GM23338 (cell line): ENCODE results near the gene ADORA2A. TPM values are rescaled to one million over a fixed set of nuclear protein-coding genes. Genes with fewer than 3 reads are reported as not detected.
"Not testable (repeated sequence)": the region's sequence is repeated elsewhere in the genome, so short reads cannot be mapped to it uniquely, and the experiment has no call there.

Experiments
- ATAC-seq: fragments of 200-7000 bp; cut with Tn5 transposase; 3 replicates; pipeline ENCODE4 v1.9.1; 2020
- DNase-seq: peaks from one replicate; pipeline ENCODE4 v3.0.0-alpha.2; 2015; ENCODE audit warnings: low spot score
- H2AFZ ChIP-seq: fragments of 200-600 bp; sonication (generic); 2 replicates; pipeline ENCODE4 v1.8.0; 2016; ENCODE audit warnings: antibody characterized with exemption, mild to moderate bottlenecking, moderate library complexity
- H3F3A ChIP-seq: fragments of 200-600 bp; sonication (generic); replicated peaks from 2 replicates; pipeline ENCODE4 v1.8.0; 2017; ENCODE audit warnings: antibody characterized with exemption, mixed run types, low read depth
- H3K27ac ChIP-seq: fragments of 200-600 bp; sonication (generic); 2 replicates; pipeline ENCODE4 v1.6.1; 2016; ENCODE audit warnings: low read depth
- H3K27me3 ChIP-seq: fragments of 200-600 bp; sonication (generic); 2 replicates; pipeline ENCODE4 v1.8.0; 2016; ENCODE audit warnings: mild to moderate bottlenecking, mixed run types, moderate library complexity; ENCODE audit not compliant: insufficient read depth
- H3K36me3 ChIP-seq: fragments of 200-600 bp; sonication (generic); 2 replicates; pipeline ENCODE4 v1.8.0; 2016; ENCODE audit warnings: mild to moderate bottlenecking; ENCODE audit not compliant: insufficient read depth
- H3K4me1 ChIP-seq: fragments of 200-600 bp; sonication (generic); 2 replicates; pipeline ENCODE4 v1.8.0; 2016; ENCODE audit warnings: mild to moderate bottlenecking, moderate library complexity; ENCODE audit not compliant: insufficient read depth
- H3K4me2 ChIP-seq: fragments of 200-600 bp; sonication (generic); 2 replicates; pipeline ENCODE4 v1.7.1; 2017; ENCODE audit warnings: mixed run types
- H3K4me3 ChIP-seq: fragments of 200-600 bp; sonication (generic); 2 replicates; pipeline ENCODE4 v1.6.1; 2016; ENCODE audit warnings: mixed run types
- H3K79me2 ChIP-seq: fragments of 200-600 bp; sonication (generic); replicated peaks from 2 replicates; pipeline ENCODE4 v1.8.0; 2017; ENCODE audit warnings: mild to moderate bottlenecking; ENCODE audit not compliant: insufficient read depth
- H3K9me2 ChIP-seq: fragments of 200-600 bp; sonication (generic); 2 replicates; pipeline ENCODE4 v1.8.0; 2017; ENCODE audit not compliant: insufficient read depth
- H4K20me1 ChIP-seq: fragments of 200-600 bp; sonication (generic); replicated peaks from 2 replicates; pipeline ENCODE4 v1.8.0; 2017; ENCODE audit warnings: mild to moderate bottlenecking; ENCODE audit not compliant: insufficient read depth
- H3K27ac Mint-ChIP-seq: 2 replicates; pipeline ENCODE4 v1.8.0; 2020; ENCODE audit warnings: inconsistent platforms, mild to moderate bottlenecking, moderate library complexity, mixed read lengths
- H3K27me3 Mint-ChIP-seq: 3 replicates; pipeline ENCODE4 v1.8.0; 2022; ENCODE audit warnings: low read depth, mild to moderate bottlenecking, moderate library complexity, mixed read lengths, inconsistent platforms; ENCODE audit not compliant: insufficient read depth, poor library complexity
- H3K36me3 Mint-ChIP-seq: 3 replicates; pipeline ENCODE4 v1.8.0; 2021; ENCODE audit warnings: low read depth, mild to moderate bottlenecking, inconsistent platforms, moderate library complexity, mixed read lengths
- H3K4me1 Mint-ChIP-seq: 3 replicates; pipeline ENCODE4 v1.8.0; 2020; ENCODE audit warnings: mild to moderate bottlenecking, inconsistent platforms, mixed read lengths
- H3K4me3 Mint-ChIP-seq: 3 replicates; pipeline ENCODE4 v1.8.0; 2021; ENCODE audit warnings: moderate library complexity, mild to moderate bottlenecking, inconsistent platforms, mixed read lengths
- H3K9me3 Mint-ChIP-seq: 3 replicates; pipeline ENCODE4 v1.8.0; 2020; ENCODE audit warnings: moderate library complexity, mild to moderate bottlenecking, inconsistent platforms, mixed read lengths
- CREB1 ChIP-seq: fragments of 250-450 bp; sonication (Bioruptor Pico); IDR thresholded peaks from 2 replicates; pipeline ENCODE4 v1.5.0; 2020; ENCODE audit warnings: low read depth, mild to moderate bottlenecking, moderate library complexity
- CTCF ChIP-seq, 2 experiments: fragments of 200-600 bp in 1 of 2; sonication (generic) in 1 of 2; conservative IDR thresholded peaks; 2 replicates each; pipeline versions ENCODE4 v1.5.1 to v1.6.1; 2016 to 2017; ENCODE audit warnings: antibody characterized with exemption in 2 of 2, low read depth in 2 of 2, mild to moderate bottlenecking in 2 of 2, moderate library complexity in 1 of 2
- EZH2phosphoT487 ChIP-seq: fragments of 200-600 bp; sonication (generic); IDR thresholded peaks from one replicate; pipeline ENCODE4 v1.8.1; 2018; ENCODE audit warnings: antibody characterized with exemption; ENCODE audit not compliant: unreplicated experiment
- JUNB ChIP-seq: IDR thresholded peaks from one replicate; pipeline ENCODE4 v1.6.1; 2016; ENCODE audit warnings: antibody characterized with exemption; ENCODE audit not compliant: unreplicated experiment
- NANOG ChIP-seq: IDR thresholded peaks from 2 replicates; pipeline ENCODE4 v1.6.1; 2016; ENCODE audit warnings: antibody characterized with exemption, borderline replicate concordance
- polyA plus RNA-seq: library from polyadenylated mRNA; unstranded; fragments of >200 nt; fragmentation: Nextera tagmentation; extraction: Ambion mirVana; gene quantifications from 2 replicates; pipeline ENCODE4 v1.2.1, GENCODE V29; 2016
- total RNA-seq: library from RNA; depleted of rRNA; stranded (reverse); fragments of >200 nt; shearing (Covaris generic); gene quantifications from 2 replicates; pipeline ENCODE4 v1.2.3, GENCODE V29; 2014; rRNA removed
- TF ChIP-seq, protein P1 (sequence below): IDR thresholded peaks from 2 replicates; pipeline ENCODE4 v1.6.1; 2016; ENCODE audit warnings: antibody characterized with exemption
- TF ChIP-seq, protein P2 (sequence below): IDR thresholded peaks from one replicate; pipeline ENCODE4 v1.6.1; 2018; ENCODE audit warnings: antibody characterized with exemption; ENCODE audit not compliant: unreplicated experiment

Gene ADORA2A
- total and polyA plus RNA-seq, 2 experiments from 2014 or later: 4.1 to 13.5 TPM

- H3K27ac Mint-ChIP-seq: no peak overlapping the region
- no peaks in the 10 kb centered on the region for H3K9me3 Mint-ChIP-seq
- H3K36me3 Mint-ChIP-seq: no peaks in the 10 kb centered on the region
- H3K4me3 Mint-ChIP-seq: no peak overlapping the region
- H3K4me1 Mint-ChIP-seq: no peaks in the 10 kb centered on the region; the same call in 2 of the 3 replicates
- Histone ChIP-seq H3K4me2 (no peak overlapping the region), H2AFZ (no peak overlapping the region), H4K20me1 (no peaks in the 10 kb centered on the region; the same call in 1 of the 2 replicates), H3K79me2 (no peaks in the 10 kb centered on the region), H3F3A (no peaks in the 10 kb centered on the region; the same call in 1 of the 2 replicates), H3K27ac (no peak overlapping the region), H3K4me3 (no peak overlapping the region), H3K4me1 (peaks cover 4% of the 10 kb centered on the region), H3K36me3 (no peaks in the 10 kb centered on the region), H3K27me3 (peaks cover 23% of the 10 kb centered on the region), H3K9me2 (no peaks in the 10 kb centered on the region; the same call in 1 of the 2 replicates)
- ATAC-seq (no peak), DNase-seq (no peak)
- TF ChIP-seq EZH2phosphoT487 (no peak), JUNB (no peak), CREB1 (CRISPR knock-in tag) (no peak), NANOG (no peak), CTCF (conservative IDR thresholded peaks at IDR 0.05; ENCODE audit: low read depth in 2 of 2) (no peak)
- TF ChIP-seq, protein P1, sequence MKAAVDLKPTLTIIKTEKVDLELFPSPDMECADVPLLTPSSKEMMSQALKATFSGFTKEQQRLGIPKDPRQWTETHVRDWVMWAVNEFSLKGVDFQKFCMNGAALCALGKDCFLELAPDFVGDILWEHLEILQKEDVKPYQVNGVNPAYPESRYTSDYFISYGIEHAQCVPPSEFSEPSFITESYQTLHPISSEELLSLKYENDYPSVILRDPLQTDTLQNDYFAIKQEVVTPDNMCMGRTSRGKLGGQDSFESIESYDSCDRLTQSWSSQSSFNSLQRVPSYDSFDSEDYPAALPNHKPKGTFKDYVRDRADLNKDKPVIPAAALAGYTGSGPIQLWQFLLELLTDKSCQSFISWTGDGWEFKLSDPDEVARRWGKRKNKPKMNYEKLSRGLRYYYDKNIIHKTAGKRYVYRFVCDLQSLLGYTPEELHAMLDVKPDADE: no peak
- TF ChIP-seq, protein P2, sequence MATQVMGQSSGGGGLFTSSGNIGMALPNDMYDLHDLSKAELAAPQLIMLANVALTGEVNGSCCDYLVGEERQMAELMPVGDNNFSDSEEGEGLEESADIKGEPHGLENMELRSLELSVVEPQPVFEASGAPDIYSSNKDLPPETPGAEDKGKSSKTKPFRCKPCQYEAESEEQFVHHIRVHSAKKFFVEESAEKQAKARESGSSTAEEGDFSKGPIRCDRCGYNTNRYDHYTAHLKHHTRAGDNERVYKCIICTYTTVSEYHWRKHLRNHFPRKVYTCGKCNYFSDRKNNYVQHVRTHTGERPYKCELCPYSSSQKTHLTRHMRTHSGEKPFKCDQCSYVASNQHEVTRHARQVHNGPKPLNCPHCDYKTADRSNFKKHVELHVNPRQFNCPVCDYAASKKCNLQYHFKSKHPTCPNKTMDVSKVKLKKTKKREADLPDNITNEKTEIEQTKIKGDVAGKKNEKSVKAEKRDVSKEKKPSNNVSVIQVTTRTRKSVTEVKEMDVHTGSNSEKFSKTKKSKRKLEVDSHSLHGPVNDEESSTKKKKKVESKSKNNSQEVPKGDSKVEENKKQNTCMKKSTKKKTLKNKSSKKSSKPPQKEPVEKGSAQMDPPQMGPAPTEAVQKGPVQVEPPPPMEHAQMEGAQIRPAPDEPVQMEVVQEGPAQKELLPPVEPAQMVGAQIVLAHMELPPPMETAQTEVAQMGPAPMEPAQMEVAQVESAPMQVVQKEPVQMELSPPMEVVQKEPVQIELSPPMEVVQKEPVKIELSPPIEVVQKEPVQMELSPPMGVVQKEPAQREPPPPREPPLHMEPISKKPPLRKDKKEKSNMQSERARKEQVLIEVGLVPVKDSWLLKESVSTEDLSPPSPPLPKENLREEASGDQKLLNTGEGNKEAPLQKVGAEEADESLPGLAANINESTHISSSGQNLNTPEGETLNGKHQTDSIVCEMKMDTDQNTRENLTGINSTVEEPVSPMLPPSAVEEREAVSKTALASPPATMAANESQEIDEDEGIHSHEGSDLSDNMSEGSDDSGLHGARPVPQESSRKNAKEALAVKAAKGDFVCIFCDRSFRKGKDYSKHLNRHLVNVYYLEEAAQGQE: no peak
- peaks cover 11% of the 10 kb centered on the region for H3K27me3 Mint-ChIP-seq
These were observed 61.6 kb downstream of the ADORA2A start for GRCh38 chr22:24489011-24489410.

GRCh38 chr22:24489434-24489833 is 62.0 kb downstream of the ADORA2A start:
- DNase-seq, H3K79me2 ChIP-seq, H3K9me2 ChIP-seq, H3K4me3 Mint-ChIP-seq, H4K20me1 ChIP-seq, H3K4me1 ChIP-seq, H3K36me3 Mint-ChIP-seq, ATAC-seq, H3K27ac Mint-ChIP-seq, H3K9me3 Mint-ChIP-seq, H3K27ac ChIP-seq, H3K4me3 ChIP-seq, H3K4me2 ChIP-seq, H3F3A ChIP-seq, H3K4me1 Mint-ChIP-seq, H3K36me3 ChIP-seq, H2AFZ ChIP-seq: not testable (repeated sequence)
- peaks cover 15% of the 10 kb centered on the region for H3K27me3 Mint-ChIP-seq
- H3K27me3 ChIP-seq: peaks cover 27% of the 10 kb centered on the region

Other genes starting within 250 kb of the ADORA2A start
- gene SUSD2, start 246.1 kb upstream of the ADORA2A start, total RNA-seq: 2.1 and 2.2 TPM in 2 replicates
- 0.68 and 0.74 TPM in 2 replicates for gene SUSD2, start 246.1 kb upstream of the ADORA2A start, polyA plus RNA-seq
- gene GGT5, start 182.5 kb upstream of the ADORA2A start, total RNA-seq: not detected in 2 replicates
- gene GGT5, start 182.5 kb upstream of the ADORA2A start, polyA plus RNA-seq: not detected in 2 replicates
- gene SPECC1L, start 156.8 kb upstream of the ADORA2A start, total RNA-seq: 35.2 and 44.7 TPM in 2 replicates
- gene SPECC1L, start 156.8 kb upstream of the ADORA2A start, polyA plus RNA-seq: 17.9 and 24.3 TPM in 2 replicates
- 0.16 TPM in 1 of 2 replicates, not detected in the other for gene UPB1, start 67.7 kb downstream of the ADORA2A start, total RNA-seq
- gene UPB1, start 67.7 kb downstream of the ADORA2A start, polyA plus RNA-seq: 0.13 and 0.14 TPM in 2 replicates
- gene GUCD1, start 127.5 kb downstream of the ADORA2A start, total RNA-seq: 91.1 and 106 TPM in 2 replicates
- 39.0 and 47.9 TPM in 2 replicates for gene GUCD1, start 127.5 kb downstream of the ADORA2A start, polyA plus RNA-seq
- 289 and 314 TPM in 2 replicates for gene SNRPD3, start 128.4 kb downstream of the ADORA2A start, total RNA-seq
- gene SNRPD3, start 128.4 kb downstream of the ADORA2A start, polyA plus RNA-seq: 340 and 375 TPM in 2 replicates
- gene LRRC75B, start 165.5 kb downstream of the ADORA2A start, total RNA-seq: 12.8 and 22.1 TPM in 2 replicates
- 17.6 and 21.4 TPM in 2 replicates for gene LRRC75B, start 165.5 kb downstream of the ADORA2A start, polyA plus RNA-seq
- gene GGT1, start 175.6 kb downstream of the ADORA2A start, total RNA-seq: 4.5 and 7.4 TPM in 2 replicates
- gene GGT1, start 175.6 kb downstream of the ADORA2A start, polyA plus RNA-seq: 6.4 and 6.6 TPM in 2 replicates